ENCODE measurements around the gene WASF2. TPM values are rescaled to one million over a fixed set of nuclear protein-coding genes. Genes with fewer than 3 reads are reported as not detected.

WASF2 gene
- total and polyA plus RNA-seq, 2 of the 13 experiments (the other 11 are each of a cell fraction or from before 2014, with no cell fraction given) = 10.4 to 27.7 TPM

- WGBS (ENCODE audit: low lambda C conversion rate) = 95% methylated on average over 2 of the region's 2 CpGs
- Histone ChIP-seq H3K9me3 (ENCODE audit: low read length) (no peaks in the 10 kb centered on the region), H3K36me3 (replicated peaks in 1 of 2; ENCODE audit: control insufficient read depth in 1 of 2, insufficient read depth in 2 of 2, low read length in 2 of 2) (no peaks in the 10 kb centered on the region), H3K4me2 (ENCODE audit: low read depth, low read length) (no peak overlapping the region), H3K4me1 (ENCODE audit: insufficient read depth, low read length) (peaks cover 3% of the 10 kb centered on the region; the same call in 1 of the 2 replicates), H4K20me1 (ENCODE audit: insufficient read depth, low read length) (peaks cover 9% of the 10 kb centered on the region; the same call in 1 of the 2 replicates), H3K27ac (ENCODE audit: extremely low read length, insufficient read depth, low read length) (no peak overlapping the region), H2AFZ (ENCODE audit: low read length) (no peak overlapping the region), H3K4me3 (replicated peaks in 1 of 3; ENCODE audit: insufficient read depth in 1 of 3, low read depth in 2 of 3, low read length in 3 of 3) (no peak overlapping the region), H3K27me3 (ENCODE audit: control insufficient read depth in 1 of 2, insufficient read depth in 2 of 2, low read length in 2 of 2) (no peaks in the 10 kb centered on the region), H3K9ac (ENCODE audit: insufficient read depth, low read depth, low read length) (no peak overlapping the region), H3K79me2 (ENCODE audit: insufficient read depth, low read length) (peaks cover 67% of the 10 kb centered on the region)
- in situ Hi-C loops (cut with HindIII; ENCODE audit: extremely low pct_ligation_motif_present, low pct_unique_long_range_greater_than_20kb) = no loop called here
- TF ChIP-seq SYNCRIP (IDR thresholded peaks at IDR 0.05; ENCODE audit: insufficient read depth, low read depth, low read length) = no peak
- no peak for TF ChIP-seq MAFG (CRISPR knock-in tag; IDR thresholded peaks at IDR 0.05)
- ATAC-seq = no peak
- POLR2A ChIA-PET = no interaction called here
- CTCF ChIA-PET (ENCODE audit: low intra/inter-chr PET ratio, low total read pairs) = no interaction called here
- DNase-seq (ENCODE audit: low spot score) = no peak
- no peak for FAIRE-seq
- TSS peak; percentile 15 for BruUV-seq (replicated peaks)
- intact Hi-C loops (cut with micrococcal nuclease; ENCODE audit: unreplicated experiment) = no loop called here
Measured at GRCh38 chr1:27481994-27482620, 7.9 kb downstream of the WASF2 start.

GRCh38 chr1:27478098-27478497 lies 11.9 kb downstream of the WASF2 start:
- ATAC-seq (no peak), DNase-seq (ENCODE audit: low spot score) (no peak), FAIRE-seq (no peak)
- Histone ChIP-seq H3K79me2 (ENCODE audit: insufficient read depth, low read length) (peaks cover 72% of the 10 kb centered on the region), H3K27me3 (ENCODE audit: control insufficient read depth in 1 of 2, insufficient read depth in 2 of 2, low read length in 2 of 2) (no peaks in the 10 kb centered on the region), H3K9me3 (ENCODE audit: low read length) (no peaks in the 10 kb centered on the region), H4K20me1 (ENCODE audit: insufficient read depth, low read length) (peaks cover 18% of the 10 kb centered on the region; the same call in 1 of the 2 replicates), H3K36me3 (replicated peaks in 1 of 2; ENCODE audit: control insufficient read depth in 1 of 2, insufficient read depth in 2 of 2, low read length in 2 of 2) (no peaks in the 10 kb centered on the region; a peak in 1 of 5 replicates), H3K4me2 (ENCODE audit: low read depth, low read length) (no peak overlapping the region), H3K4me3 (replicated peaks in 1 of 3; ENCODE audit: insufficient read depth in 1 of 3, low read depth in 2 of 3, low read length in 3 of 3) (no peak overlapping the region), H3K27ac (ENCODE audit: extremely low read length, insufficient read depth, low read length) (no peak overlapping the region), H3K4me1 (ENCODE audit: insufficient read depth, low read length) (peaks cover 8% of the 10 kb centered on the region; the same call in 1 of the 2 replicates), H3K9ac (ENCODE audit: insufficient read depth, low read depth, low read length) (no peak overlapping the region), H2AFZ (ENCODE audit: low read length) (no peak overlapping the region)
- ChIA-PET CTCF (ENCODE audit: low intra/inter-chr PET ratio, low total read pairs) (no interaction called here), POLR2A (interaction anchor here (0.6 kb wide), 1 partner anchor 63 kb away, joined by 3 read pairs; no protein-coding TSS in a partner anchor)
- in situ Hi-C loops (cut with HindIII; ENCODE audit: extremely low pct_ligation_motif_present, low pct_unique_long_range_greater_than_20kb) = no loop called here
- WGBS (ENCODE audit: low lambda C conversion rate) = over 99% methylated on average over 4 of the region's 4 CpGs
- no TSS peak for BruUV-seq (replicated peaks)
- intact Hi-C loops (cut with micrococcal nuclease; ENCODE audit: unreplicated experiment) = no loop called here
- TF ChIP-seq STAG1 (CRISPR knock-in tag; IDR thresholded peaks at IDR 0.05) (no peak), CBX5 (CRISPR knock-in tag; IDR thresholded peaks at IDR 0.05; ENCODE audit: borderline replicate concordance) (no peak), ZNF225 (CRISPR knock-in tag; IDR thresholded peaks at IDR 0.05) (no peak), ZNF749 (CRISPR knock-in tag; IDR thresholded peaks at IDR 0.05; ENCODE audit: borderline replicate concordance) (no peak), YEATS2 (CRISPR knock-in tag; IDR thresholded peaks at IDR 0.05; ENCODE audit: borderline replicate concordance) (no peak), ZBTB4 (CRISPR knock-in tag; IDR thresholded peaks at IDR 0.05; ENCODE audit: borderline replicate concordance) (no peak), ZNF205 (CRISPR knock-in tag; IDR thresholded peaks at IDR 0.05) (no peak), THAP11 (CRISPR knock-in tag; IDR thresholded peaks at IDR 0.05) (no peak), ZNF276 (CRISPR knock-in tag; IDR thresholded peaks at IDR 0.05; ENCODE audit: low read depth) (no peak), TEF (CRISPR knock-in tag; IDR thresholded peaks at IDR 0.05) (no peak), ZNF614 (CRISPR knock-in tag; IDR thresholded peaks at IDR 0.05; ENCODE audit: borderline replicate concordance) (no peak)
